ENCODE results near the gene MRO.
A peak's percentile ranks its signal among the peaks of the same experiment; 100 is the strongest.
"Not testable (repeated sequence)": the region's sequence is repeated elsewhere in the genome, so short reads cannot be mapped to it uniquely, and the experiment has no call there.

MRO gene

GRCh38 chr18:50819728-50820378 lies at the start of gene MRO:
TSS of gene MRO (minus strand) at chr18:50820016. CDS start at chr18:50809400, 10,616 bp downstream.
- ATAC-seq (peak; percentile 99), DNase-seq (peak; percentile 79 to 82)
- Mint-ChIP-seq H3K4me1 (no peaks in the 10 kb centered on the region), H3K27ac (no peak within 1 kb of the TSS), H3K4me3 (no peak within 1 kb of the TSS), H3K9me3 (no peaks in the 10 kb centered on the region), H3K27me3 (peaks cover 9% of the 10 kb centered on the region)

- no peaks in the 10 kb centered on the region for H3K4me1 Mint-ChIP-seq
- no peak overlapping the region for H3K27ac Mint-ChIP-seq
- H3K27me3 Mint-ChIP-seq = peaks cover 5% of the 10 kb centered on the region
- DNase-seq = no peak
- no peak for ATAC-seq
- no peaks in the 10 kb centered on the region for H3K9me3 Mint-ChIP-seq
- H3K4me3 Mint-ChIP-seq = no peak overlapping the region
Measured at GRCh38 chr18:50869150-50869549, 49.3 kb upstream of the MRO start.

GRCh38 chr18:50866765-50867164 lies 46.9 kb upstream of the MRO start:
- no peak overlapping the region for H3K27ac Mint-ChIP-seq
- no peaks in the 10 kb centered on the region for H3K4me1 Mint-ChIP-seq
- no peak for ATAC-seq
- H3K4me3 Mint-ChIP-seq = no peak overlapping the region
- no peak for DNase-seq
- H3K27me3 Mint-ChIP-seq = no peaks in the 10 kb centered on the region
- H3K9me3 Mint-ChIP-seq = no peaks in the 10 kb centered on the region

GRCh38 chr18:50863840-50864375 lies 44.1 kb upstream of the MRO start:
- no peaks in the 10 kb centered on the region for H3K9me3 Mint-ChIP-seq
- H3K27ac Mint-ChIP-seq = no peak overlapping the region
- no peak for ATAC-seq
- no peaks in the 10 kb centered on the region for H3K27me3 Mint-ChIP-seq
- no peak for DNase-seq
- no peaks in the 10 kb centered on the region for H3K4me1 Mint-ChIP-seq
- no peak overlapping the region for H3K4me3 Mint-ChIP-seq

- Mint-ChIP-seq H3K27ac (no peak overlapping the region), H3K9me3 (no peaks in the 10 kb centered on the region), H3K4me3 (no peak overlapping the region), H3K4me1 (no peaks in the 10 kb centered on the region), H3K27me3 (no peaks in the 10 kb centered on the region)
- DNase-seq (no peak), ATAC-seq (no peak)
Measured at GRCh38 chr18:50862401-50862800, 42.6 kb upstream of the MRO start.

GRCh38 chr18:50861617-50862016 lies 41.8 kb upstream of the MRO start:
- Mint-ChIP-seq H3K4me3 (no peak overlapping the region), H3K4me1 (no peaks in the 10 kb centered on the region), H3K27me3 (no peaks in the 10 kb centered on the region), H3K9me3 (no peaks in the 10 kb centered on the region), H3K27ac (no peak overlapping the region)
- DNase-seq (no peak), ATAC-seq (no peak)

GRCh38 chr18:50859793-50860555 lies 40.2 kb upstream of the MRO start:
- no peaks in the 10 kb centered on the region for H3K4me1 Mint-ChIP-seq
- H3K27ac Mint-ChIP-seq = peak overlapping the region; percentile 12 to 36
- DNase-seq = no peak
- no peak overlapping the region for H3K4me3 Mint-ChIP-seq
- H3K27me3 Mint-ChIP-seq = no peaks in the 10 kb centered on the region
- ATAC-seq = no peak
- no peaks in the 10 kb centered on the region for H3K9me3 Mint-ChIP-seq

- DNase-seq (no peak), ATAC-seq (no peak)
- peaks cover 3 to 8% of the 10 kb centered on the region in 2 donors for H3K9me3 Mint-ChIP-seq
- H3K4me1 Mint-ChIP-seq = no peaks in the 10 kb centered on the region
- peak overlapping the region in 1 of 2 donors; percentile 5 for H3K27ac Mint-ChIP-seq
- H3K4me3 Mint-ChIP-seq = no peak overlapping the region
- H3K27me3 Mint-ChIP-seq = peaks cover 7% of the 10 kb centered on the region
Measured at GRCh38 chr18:50857694-50858093, 37.9 kb upstream of the MRO start.

- peaks cover 6 to 13% of the 10 kb centered on the region in 2 donors for H3K9me3 Mint-ChIP-seq
- H3K4me1 Mint-ChIP-seq, H3K27ac Mint-ChIP-seq, ATAC-seq, DNase-seq, H3K27me3 Mint-ChIP-seq, H3K4me3 Mint-ChIP-seq: not testable (repeated sequence)
Measured at GRCh38 chr18:50857166-50857565, 37.4 kb upstream of the MRO start.

- H3K27me3 Mint-ChIP-seq = peaks cover 7% of the 10 kb centered on the region
- H3K4me3 Mint-ChIP-seq = no peak overlapping the region
- no peak for DNase-seq
- peaks cover 6 to 14% of the 10 kb centered on the region in 2 donors for H3K9me3 Mint-ChIP-seq
- ATAC-seq = no peak
- no peaks in the 10 kb centered on the region for H3K4me1 Mint-ChIP-seq
- no peak overlapping the region for H3K27ac Mint-ChIP-seq
Measured at GRCh38 chr18:50855976-50856757, 36.4 kb upstream of the MRO start.

GRCh38 chr18:50853863-50854271 lies 34.1 kb upstream of the MRO start:
- H3K27ac Mint-ChIP-seq = no peak overlapping the region
- H3K4me1 Mint-ChIP-seq = no peaks in the 10 kb centered on the region
- H3K27me3 Mint-ChIP-seq = peaks cover 7% of the 10 kb centered on the region
- peaks cover 6 to 14% of the 10 kb centered on the region in 2 donors for H3K9me3 Mint-ChIP-seq
- no peak overlapping the region for H3K4me3 Mint-ChIP-seq
- ATAC-seq = no peak
- DNase-seq = no peak

GRCh38 chr18:50850307-50851065 lies 30.7 kb upstream of the MRO start:
- Mint-ChIP-seq H3K9me3 (peaks cover 6 to 14% of the 10 kb centered on the region in 2 donors), H3K27ac (no peak overlapping the region)
- no peak for DNase-seq

GRCh38 chr18:50849419-50849821 lies 29.6 kb upstream of the MRO start:
- Mint-ChIP-seq H3K27me3 (peaks cover 7% of the 10 kb centered on the region), H3K4me3 (no peak overlapping the region), H3K9me3 (peaks cover 6 to 13% of the 10 kb centered on the region in 2 donors), H3K4me1 (no peaks in the 10 kb centered on the region), H3K27ac (peak overlapping the region in 1 of 2 donors; percentile 72)
- DNase-seq = no peak
- no peak for ATAC-seq

More at GRCh38 chr18:50850307-50851065, 30.7 kb upstream of the MRO start:
- Mint-ChIP-seq H3K4me3 (no peak overlapping the region), H3K4me1 (no peaks in the 10 kb centered on the region), H3K27me3 (peaks cover 7% of the 10 kb centered on the region)
- no peak for ATAC-seq

- ATAC-seq (no peak), DNase-seq (no peak)
- Mint-ChIP-seq H3K4me1 (no peaks in the 10 kb centered on the region), H3K4me3 (no peak overlapping the region), H3K9me3 (peaks cover 6 to 9% of the 10 kb centered on the region in 2 donors), H3K27me3 (peaks cover 2% of the 10 kb centered on the region), H3K27ac (no peak overlapping the region)
Measured at GRCh38 chr18:50848991-50849390, 29.2 kb upstream of the MRO start.

- Mint-ChIP-seq H3K9me3 (peaks cover 6 to 8% of the 10 kb centered on the region in 2 donors), H3K4me3 (no peak overlapping the region), H3K27ac (no peak overlapping the region), H3K27me3 (no peaks in the 10 kb centered on the region), H3K4me1 (no peaks in the 10 kb centered on the region)
- ATAC-seq (no peak), DNase-seq (no peak)
Measured at GRCh38 chr18:50848061-50848551, 28.3 kb upstream of the MRO start.

Data from stimulated activated naive CD8-positive, alpha-beta T cell treated with anti-CD3 and anti-CD28 coated beads, Interleukin-15, amount 100 ng/mL, for 72 hours (primary cell).